Activated CD4-positive, CD25-positive, alpha-beta regulatory T cell treated with anti-CD3 and anti-CD28 coated beads, Interleukin-2, amount 50 U/mL, for 24 hours (primary cell): ENCODE measurements around the gene SPATA3.

ENCODE experiments used
- ATAC-seq, 2 donors: fragments of 150-1000 bp; cut with Tn5 transposase; one replicate each; pipeline ENCODE4 v1.10.0; 2021; ENCODE audit warnings: mild to moderate bottlenecking in 1 of 2, moderate library complexity in 1 of 2

The SPATA3 gene

GRCh38 chr2:230968921-230969658 lies 26.8 kb upstream of the SPATA3 start:
- ATAC-seq: no peak

- no peak for ATAC-seq
These were observed 26.3 kb upstream of the SPATA3 start for GRCh38 chr2:230969659-230970015.

- no peak for ATAC-seq
These were observed 23.9 kb upstream of the SPATA3 start for GRCh38 chr2:230972046-230972445.

- ATAC-seq: peak; percentile 95 to 96
These were observed 21.6 kb upstream of the SPATA3 start for GRCh38 chr2:230974096-230974913.

GRCh38 chr2:230975927-230976326 lies 20.0 kb upstream of the SPATA3 start:
- ATAC-seq: no peak

- no peak for ATAC-seq
These were observed 19.2 kb upstream of the SPATA3 start for GRCh38 chr2:230976671-230977171.

- ATAC-seq: no peak
These were observed 15.5 kb upstream of the SPATA3 start for GRCh38 chr2:230980468-230980867.

- ATAC-seq: no peak
These were observed 14.2 kb upstream of the SPATA3 start for GRCh38 chr2:230981704-230982103.

GRCh38 chr2:230982126-230982525 lies 13.8 kb upstream of the SPATA3 start:
- ATAC-seq: no peak

GRCh38 chr2:230982528-230982927 lies 13.4 kb upstream of the SPATA3 start:
- ATAC-seq: no peak

GRCh38 chr2:230983566-230983965 lies 12.4 kb upstream of the SPATA3 start:
- ATAC-seq: no peak

- peak; percentile 93 to 94 for ATAC-seq
These were observed 11.3 kb upstream of the SPATA3 start for GRCh38 chr2:230984393-230985220.

- ATAC-seq: no peak
These were observed 10.2 kb upstream of the SPATA3 start for GRCh38 chr2:230985519-230986231.

- no peak for ATAC-seq
These were observed 9.3 kb upstream of the SPATA3 start for GRCh38 chr2:230986520-230987136.

- ATAC-seq: peak in 1 of 2 donors; percentile 29
These were observed 8.5 kb upstream of the SPATA3 start for GRCh38 chr2:230987137-230988020.

- ATAC-seq: no peak
These were observed 6.2 kb upstream of the SPATA3 start for GRCh38 chr2:230989731-230990130.

GRCh38 chr2:230990131-230990898 lies 5.6 kb upstream of the SPATA3 start:
- ATAC-seq: no peak

- no peak for ATAC-seq
These were observed 5.1 kb upstream of the SPATA3 start for GRCh38 chr2:230990899-230991150.

- no peak for ATAC-seq
These were observed 4.3 kb upstream of the SPATA3 start for GRCh38 chr2:230991598-230991997.

- no peak for ATAC-seq
These were observed 740 bp downstream of the SPATA3 start for GRCh38 chr2:230996661-230997060.
